Endothelial cell (in vitro differentiated cells): Measurements from ENCODE around the gene CACTIN. TPM values are rescaled to one million over a fixed set of nuclear protein-coding genes. Genes with fewer than 3 reads are reported as not detected.

Experiments used
- DNase-seq: peaks from one replicate; pipeline ENCODE4 v3.0.0; 2021; ENCODE audit warnings: low spot score
- H3K27ac Mint-ChIP-seq: one replicate; pipeline ENCODE4 v1.8.0; 2021; ENCODE audit warnings: mixed read lengths, inconsistent platforms; ENCODE audit not compliant: unreplicated experiment
- H3K27me3 Mint-ChIP-seq: one replicate; pipeline ENCODE4 v1.8.0; 2021; ENCODE audit warnings: mild to moderate bottlenecking, moderate library complexity, mixed read lengths, inconsistent platforms; ENCODE audit not compliant: unreplicated experiment
- H3K36me3 Mint-ChIP-seq: one replicate; pipeline ENCODE4 v1.8.0; 2021; ENCODE audit warnings: mild to moderate bottlenecking, low read depth, mixed read lengths, inconsistent platforms; ENCODE audit not compliant: unreplicated experiment
- H3K4me1 Mint-ChIP-seq: one replicate; pipeline ENCODE4 v1.8.0; 2021; ENCODE audit warnings: mild to moderate bottlenecking, mixed read lengths, inconsistent platforms; ENCODE audit not compliant: unreplicated experiment
- H3K4me3 Mint-ChIP-seq: one replicate; pipeline ENCODE4 v1.8.0; 2021; ENCODE audit warnings: mild to moderate bottlenecking, mixed read lengths, inconsistent platforms; ENCODE audit not compliant: unreplicated experiment
- H3K9me3 Mint-ChIP-seq: one replicate; pipeline ENCODE4 v1.8.0; 2021; ENCODE audit warnings: mixed read lengths, inconsistent platforms; ENCODE audit not compliant: unreplicated experiment
- total RNA-seq: library from RNA; stranded (reverse); fragmentation: NEBNext Ultra II Directional; extraction: Animal tissue kit (Norgen Biotek cat#: 25700); gene quantifications from one replicate; pipeline ENCODE4 v1.2.1, GENCODE V29; 2021; ENCODE audit not compliant: unreplicated experiment
- TF ChIP-seq, protein P1 (sequence below): fragments of 200-600 bp; sonication (generic); IDR thresholded peaks from one replicate; pipeline ENCODE4 v1.5.0; 2021; ENCODE audit warnings: antibody characterized with exemption; ENCODE audit not compliant: unreplicated experiment

The CACTIN gene
- total RNA-seq, 1 donor from 2014 or later, result 31.8 TPM

DNA sequence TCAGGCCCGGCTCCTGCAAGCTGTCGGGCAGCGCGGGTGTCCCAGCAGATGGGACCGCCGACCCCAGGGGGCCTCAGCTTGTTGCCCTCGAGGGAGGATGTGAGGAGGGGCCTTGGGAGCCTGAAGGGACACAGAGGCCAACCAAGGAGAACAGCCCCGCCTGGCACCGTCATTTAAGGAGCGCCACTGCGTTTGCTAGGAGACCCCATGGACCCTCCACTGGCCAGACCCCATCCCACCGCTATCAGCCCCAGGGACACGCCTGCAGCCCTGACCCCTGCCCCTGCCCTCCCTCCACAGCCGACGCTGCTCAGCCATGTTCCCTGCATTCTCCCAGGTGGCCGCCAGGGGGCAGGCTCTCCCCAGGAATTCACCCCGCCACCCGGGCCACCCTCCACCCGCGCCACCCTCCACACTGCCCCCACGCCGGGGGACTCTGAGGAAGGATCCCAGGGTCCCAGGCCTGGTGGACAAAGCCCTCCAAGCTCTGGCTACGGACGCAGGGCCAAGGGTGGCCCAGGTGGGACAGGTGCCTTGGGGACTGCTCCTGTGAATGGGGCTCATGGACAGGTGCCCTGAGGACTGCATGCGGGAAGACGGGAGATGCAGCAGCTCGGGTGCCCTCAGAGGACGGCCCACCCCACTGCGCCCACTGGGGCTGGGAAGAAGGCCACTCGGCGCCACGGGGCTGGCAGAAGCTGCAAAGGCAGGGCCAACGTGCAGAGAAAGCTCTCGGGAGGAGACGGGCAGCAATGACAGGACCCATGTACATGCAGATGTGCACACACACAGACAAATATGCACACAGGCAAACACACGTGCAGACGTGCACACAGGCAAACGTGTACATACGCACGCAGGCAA is 39.3 kb upstream of the CACTIN start:
- H3K36me3 Mint-ChIP-seq, result peaks cover 14% of the 10 kb centered on the region
- H3K9me3 Mint-ChIP-seq, result no peaks in the 10 kb centered on the region
- peaks cover 2% of the 10 kb centered on the region for H3K4me1 Mint-ChIP-seq
- H3K27ac Mint-ChIP-seq, result peak overlapping the region; percentile 80
- peak; percentile 76 for DNase-seq
- TF ChIP-seq, protein P1, sequence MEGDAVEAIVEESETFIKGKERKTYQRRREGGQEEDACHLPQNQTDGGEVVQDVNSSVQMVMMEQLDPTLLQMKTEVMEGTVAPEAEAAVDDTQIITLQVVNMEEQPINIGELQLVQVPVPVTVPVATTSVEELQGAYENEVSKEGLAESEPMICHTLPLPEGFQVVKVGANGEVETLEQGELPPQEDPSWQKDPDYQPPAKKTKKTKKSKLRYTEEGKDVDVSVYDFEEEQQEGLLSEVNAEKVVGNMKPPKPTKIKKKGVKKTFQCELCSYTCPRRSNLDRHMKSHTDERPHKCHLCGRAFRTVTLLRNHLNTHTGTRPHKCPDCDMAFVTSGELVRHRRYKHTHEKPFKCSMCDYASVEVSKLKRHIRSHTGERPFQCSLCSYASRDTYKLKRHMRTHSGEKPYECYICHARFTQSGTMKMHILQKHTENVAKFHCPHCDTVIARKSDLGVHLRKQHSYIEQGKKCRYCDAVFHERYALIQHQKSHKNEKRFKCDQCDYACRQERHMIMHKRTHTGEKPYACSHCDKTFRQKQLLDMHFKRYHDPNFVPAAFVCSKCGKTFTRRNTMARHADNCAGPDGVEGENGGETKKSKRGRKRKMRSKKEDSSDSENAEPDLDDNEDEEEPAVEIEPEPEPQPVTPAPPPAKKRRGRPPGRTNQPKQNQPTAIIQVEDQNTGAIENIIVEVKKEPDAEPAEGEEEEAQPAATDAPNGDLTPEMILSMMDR, result peak; percentile 99
- peaks cover 12% of the 10 kb centered on the region for H3K27me3 Mint-ChIP-seq
- H3K4me3 Mint-ChIP-seq, result peak overlapping the region; percentile 83

DNA sequence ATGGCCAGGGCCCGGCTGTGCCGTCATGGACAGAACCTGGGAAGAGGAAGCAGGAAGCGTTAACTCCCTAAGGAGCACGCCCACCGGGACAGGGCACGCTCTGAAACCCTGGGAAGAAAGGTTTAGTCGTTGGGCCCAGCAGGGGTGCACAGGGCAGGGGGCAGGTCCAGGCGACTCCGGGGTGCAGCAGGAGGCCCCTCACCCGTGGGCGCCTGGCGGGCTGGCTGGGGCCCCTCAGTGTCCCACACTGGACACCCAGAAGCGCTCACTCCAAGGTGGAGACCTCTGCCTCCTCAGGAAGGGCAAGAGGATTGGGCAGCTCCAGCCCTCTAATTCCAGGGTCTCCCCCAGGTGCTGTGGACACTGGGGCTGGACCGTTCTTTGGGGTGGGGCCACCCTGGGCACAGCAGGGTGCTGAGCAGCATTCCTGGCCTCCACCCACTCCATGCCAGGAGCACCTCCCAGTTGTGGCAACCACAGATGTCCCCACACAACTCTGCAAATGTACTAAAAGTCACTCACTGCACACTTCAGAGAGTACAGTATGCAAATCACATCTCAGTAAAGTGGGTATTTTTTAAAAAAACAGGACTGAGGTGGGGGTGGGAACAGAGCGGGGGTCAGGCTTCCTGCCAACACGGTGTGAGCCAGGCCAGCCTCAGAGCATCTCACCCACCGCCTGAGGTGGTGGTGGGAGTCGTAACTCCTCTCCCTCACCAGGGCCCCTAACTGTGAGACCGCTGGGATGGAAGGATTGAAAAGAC is 38.5 kb upstream of the CACTIN start:
- TF ChIP-seq, protein P1, result no peak
- Mint-ChIP-seq H3K36me3 (peaks cover 19% of the 10 kb centered on the region), H3K27me3 (peaks cover 11% of the 10 kb centered on the region), H3K9me3 (no peaks in the 10 kb centered on the region), H3K4me1 (no peaks in the 10 kb centered on the region), H3K4me3 (no peak overlapping the region), H3K27ac (no peak overlapping the region)
- no peak for DNase-seq

DNA sequence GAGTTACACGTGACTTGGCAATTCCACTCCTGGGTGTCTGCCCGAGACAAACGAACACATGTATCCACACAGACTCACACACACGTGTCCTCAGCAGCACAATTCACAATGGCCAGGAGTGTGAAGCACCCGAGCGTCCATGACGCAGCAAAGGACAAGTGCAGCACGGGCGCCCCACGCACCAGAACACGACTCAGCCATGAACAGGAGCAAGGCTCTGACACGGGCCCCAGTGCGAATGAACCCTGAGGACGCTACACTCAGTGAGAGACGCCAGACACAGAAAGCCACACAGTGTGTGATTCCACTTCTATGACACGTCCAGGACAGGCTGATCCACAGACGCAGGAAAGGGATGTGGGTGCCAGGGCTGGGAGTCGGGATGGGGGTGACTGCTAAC is 37.2 kb upstream of the CACTIN start:
- TF ChIP-seq, protein P1, result no peak
- Mint-ChIP-seq H3K9me3 (no peaks in the 10 kb centered on the region), H3K4me1 (no peaks in the 10 kb centered on the region), H3K27me3 (peaks cover 13% of the 10 kb centered on the region), H3K4me3 (no peak overlapping the region), H3K36me3 (peaks cover 19% of the 10 kb centered on the region), H3K27ac (no peak overlapping the region)
- DNase-seq, result no peak

DNA sequence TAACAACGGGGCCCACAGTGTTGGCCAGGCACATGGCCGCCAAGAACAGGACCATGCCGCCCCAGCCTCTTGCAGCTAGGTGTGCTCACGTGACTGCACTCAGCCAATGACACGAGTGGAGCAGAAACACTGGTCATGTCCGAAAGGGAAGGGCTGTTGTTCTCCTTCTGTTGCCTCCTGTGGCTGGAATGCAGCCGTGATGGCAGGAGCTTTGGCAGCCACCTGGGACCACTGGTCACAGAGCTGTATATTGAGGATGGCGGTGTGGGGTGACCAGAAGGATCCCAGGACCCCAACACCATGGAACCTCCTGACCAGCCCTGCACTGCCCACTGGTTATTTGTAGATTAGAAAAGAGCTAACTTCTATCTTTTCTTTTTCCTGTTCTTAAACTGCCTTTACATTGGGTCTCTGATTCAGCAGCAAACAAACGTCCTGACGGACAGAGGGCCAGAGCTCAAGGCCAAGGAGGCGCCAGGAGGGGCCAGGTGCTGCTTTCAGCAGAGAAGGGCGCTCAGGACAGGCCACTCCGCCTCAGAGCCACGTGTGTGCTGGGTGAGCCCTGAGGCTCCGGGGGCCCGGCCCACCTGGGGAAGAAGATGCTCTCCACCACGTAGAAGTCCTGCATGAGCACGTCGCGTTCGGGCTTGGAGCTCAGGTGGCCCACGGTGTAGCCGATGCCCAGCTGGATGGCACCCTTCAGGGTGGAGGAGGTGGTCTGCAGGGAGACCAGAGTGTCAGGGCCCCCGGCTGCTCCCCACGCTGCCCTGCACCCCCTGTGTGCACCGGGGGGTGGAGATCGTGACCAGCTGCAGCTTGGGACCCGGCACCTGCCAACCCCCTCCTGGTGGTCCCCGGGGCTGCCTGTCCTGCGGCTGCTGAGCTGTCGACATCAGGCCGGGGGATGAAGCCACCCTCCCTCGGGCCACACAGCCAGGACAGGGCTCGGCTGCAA is 35.0 kb upstream of the CACTIN start:
- Mint-ChIP-seq H3K4me3 (no peak overlapping the region), H3K27ac (no peak overlapping the region), H3K4me1 (no peaks in the 10 kb centered on the region), H3K36me3 (peaks cover 25% of the 10 kb centered on the region), H3K9me3 (no peaks in the 10 kb centered on the region), H3K27me3 (peaks cover 14% of the 10 kb centered on the region)
- TF ChIP-seq, protein P1, result no peak
- DNase-seq, result no peak
